Keratinocyte (primary cell): ENCODE data around the gene REX1BD. TPM values are rescaled to one million over a fixed set of nuclear protein-coding genes. Genes with fewer than 3 reads are reported as not detected.

Experiments used
- DNase-seq: peaks from one replicate; pipeline ENCODE4 v3.0.0-alpha.2; 2011; ENCODE audit warnings: low read depth, missing footprints, low spot score
- FAIRE-seq: peaks from 2 replicates; lab custom pipeline; 2011; peaks lifted over from hg19 to GRCh38; lab: Jason Lieb, UNC
- H2AFZ ChIP-seq: 2 replicates; pipeline ENCODE4 v1.6.0; 2012; ENCODE audit warnings: low read length, control low read depth, inconsistent platforms; ENCODE audit not compliant: control insufficient read depth
- H3K27ac ChIP-seq: 2 replicates; pipeline ENCODE4 v1.5.1; 2011; ENCODE audit warnings: low read length; ENCODE audit not compliant: control insufficient read depth, insufficient read depth
- H3K27me3 ChIP-seq: 3 replicates; pipeline ENCODE4 v1.6.0; 2011; ENCODE audit warnings: low read length; ENCODE audit not compliant: control insufficient read depth, insufficient read depth; ENCODE audit errors: extremely low read depth
- H3K36me3 ChIP-seq, 2 experiments: 2 replicates in 1 of 2; 3 replicates in 1 of 2; pipeline ENCODE4 v1.5.1; 2011; ENCODE audit warnings: low read length in 2 of 2, mild to moderate bottlenecking in 1 of 2; ENCODE audit not compliant: control insufficient read depth in 2 of 2, insufficient read depth in 2 of 2; ENCODE audit errors: extremely low read depth in 1 of 2
- H3K4me1 ChIP-seq: 3 replicates; pipeline ENCODE4 v1.5.1; 2011; ENCODE audit warnings: low read length; ENCODE audit not compliant: control insufficient read depth, insufficient read depth; ENCODE audit errors: extremely low read depth
- H3K4me2 ChIP-seq: 3 replicates; pipeline ENCODE4 v1.6.0; 2011; ENCODE audit warnings: low read depth, low read length; ENCODE audit not compliant: control insufficient read depth, insufficient read depth; ENCODE audit errors: extremely low read depth
- H3K4me3 ChIP-seq, 3 experiments: fragments of 200-600 bp in 1 of 3; sonication (generic) in 1 of 3; 2 replicates in 2 of 3; 3 replicates in 1 of 3; pipeline ENCODE4 v1.5.1; 2011 to 2016; ENCODE audit warnings: low read length in 3 of 3, mild to moderate bottlenecking in 3 of 3, control low read depth in 2 of 3, inconsistent platforms in 1 of 3, low read depth in 1 of 3, mixed read lengths in 1 of 3, mixed run types in 1 of 3, moderate library complexity in 1 of 3; ENCODE audit not compliant: control insufficient read depth in 2 of 3, insufficient read depth in 2 of 3; ENCODE audit errors: extremely low read depth in 1 of 3
- H3K79me2 ChIP-seq: 2 replicates; pipeline ENCODE4 v1.6.0; 2012; ENCODE audit warnings: low read length; ENCODE audit not compliant: control insufficient read depth, insufficient read depth
- H3K9ac ChIP-seq: 3 replicates; pipeline ENCODE4 v1.6.0; 2011; ENCODE audit warnings: low read length; ENCODE audit not compliant: control insufficient read depth, insufficient read depth; ENCODE audit errors: extremely low read depth
- H3K9me1 ChIP-seq: 3 replicates; pipeline ENCODE4 v1.6.0; 2011; ENCODE audit warnings: low read length; ENCODE audit not compliant: control insufficient read depth, insufficient read depth; ENCODE audit errors: extremely low read depth
- H3K9me3 ChIP-seq: 2 replicates; pipeline ENCODE4 v1.5.1; 2012; ENCODE audit warnings: low read depth, low read length; ENCODE audit not compliant: control insufficient read depth
- H4K20me1 ChIP-seq: 3 replicates; pipeline ENCODE4 v1.6.0; 2011; ENCODE audit warnings: low read length; ENCODE audit not compliant: control insufficient read depth, insufficient read depth; ENCODE audit errors: extremely low read depth
- CTCF ChIP-seq, 3 experiments: IDR thresholded peaks in 1 of 3; conservative IDR thresholded peaks in 1 of 3; optimal IDR thresholded peaks in 1 of 3; 2 replicates in 2 of 3; 3 replicates in 1 of 3; pipeline versions ENCODE3 to v1.5.1; 2011; ENCODE audit warnings: low read length in 3 of 3, mild to moderate bottlenecking in 3 of 3, moderate library complexity in 2 of 3, control low read depth in 1 of 3, inconsistent platforms in 1 of 3; ENCODE audit not compliant: insufficient read depth in 2 of 3; ENCODE audit errors: extremely low read depth in 1 of 3
- EZH2 ChIP-seq: IDR thresholded peaks from one replicate; pipeline ENCODE4 v1.6.1; 2012; ENCODE audit warnings: inconsistent platforms, mild to moderate bottlenecking, low read length, moderate library complexity
- dilution Hi-C: fragments of 300-500 bp; cut with MboI; formaldehyde crosslinking; loops from one replicate; pipeline ENCODE4 v1.7.0; 2020; ENCODE audit warnings: low sequenced_read_pairs; ENCODE audit not compliant: extremely low pct_ligation_motif_present
- polyA plus RNA-seq, 5 experiments: library from polyadenylated mRNA; depleted of rRNA in 3 of 5; stranded (reverse) in 3 of 5; stranded (forward) in 1 of 5; unstranded in 1 of 5; fragments of >200 nt; gene quantifications; 1 replicate in 1 of 5; 2 replicates in 3 of 5; 3 replicates in 1 of 5; pipeline versions ENCODE4 v1.2.1 to v1.2.3, GENCODE V29; 2011 to 2012; ENCODE audit warnings: missing spikeins in 2 of 5, low read depth in 1 of 5, low replicate concordance in 1 of 5

REX1BD gene
- polyA plus RNA-seq, 1 donor (not counting 4 experiments of a cell fraction or from before 2014, with no cell fraction given) = 31.9 TPM

DNA sequence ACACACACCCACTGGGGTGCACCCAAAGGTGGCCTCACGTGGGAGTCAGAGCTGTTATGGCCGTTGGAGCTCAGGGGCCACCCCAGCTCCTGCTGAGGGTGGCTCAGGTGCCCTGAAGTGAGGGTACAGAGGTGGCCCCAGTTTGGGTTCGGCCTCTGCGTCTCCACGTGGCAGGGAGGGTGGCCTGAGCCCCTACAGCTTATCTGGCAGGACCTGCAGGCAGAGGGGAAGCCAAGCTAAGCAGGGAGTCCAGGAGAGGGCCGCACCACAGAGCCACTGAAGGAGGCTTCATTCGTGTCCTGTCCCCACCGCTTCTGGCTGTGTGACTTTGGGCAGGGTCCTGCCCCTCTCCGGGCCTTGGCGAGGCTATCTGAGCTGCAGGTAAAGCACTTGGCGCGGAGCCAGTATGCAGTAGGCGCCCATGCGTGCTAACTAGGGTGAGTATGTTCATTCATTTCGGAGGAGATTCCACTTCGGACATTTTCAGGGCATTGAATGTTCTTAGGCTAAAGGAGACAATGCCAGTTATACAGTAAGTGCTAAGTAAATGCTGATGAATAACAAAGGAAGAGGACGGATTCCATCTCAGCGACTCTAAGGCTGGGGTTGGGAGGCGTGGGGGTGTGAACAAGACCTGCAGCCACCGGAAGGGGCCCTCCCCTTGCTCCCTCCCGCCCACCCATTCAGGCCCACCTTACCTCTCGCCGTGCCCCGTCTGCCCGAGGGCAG is 4.9 kb downstream of the REX1BD start:
- Histone ChIP-seq H3K4me1 (peaks cover 11% of the 10 kb centered on the region), H3K36me3 (peaks cover 5 to 8% of the 10 kb centered on the region in 2 experiments), H3K79me2 (peaks cover 9% of the 10 kb centered on the region), H3K4me2 (no peak overlapping the region), H2AFZ (no peak overlapping the region), H3K9me1 (no peaks in the 10 kb centered on the region), H3K4me3 (no peak overlapping the region), H4K20me1 (no peaks in the 10 kb centered on the region), H3K9ac (no peak overlapping the region), H3K9me3 (no peaks in the 10 kb centered on the region), H3K27me3 (no peaks in the 10 kb centered on the region), H3K27ac (no peak overlapping the region)
- TF ChIP-seq EZH2 = no peak
- no peak for TF ChIP-seq CTCF (optimal IDR thresholded peaks at IDR 0.05 in 1 of 3, IDR thresholded peaks at IDR 0.05 in 1 of 3, conservative IDR thresholded peaks at IDR 0.05 in 1 of 3; ENCODE audit: extremely low read depth in 1 of 3, insufficient read depth in 2 of 3, low read length in 3 of 3)
- no peak for DNase-seq
- FAIRE-seq = no peak
- dilution Hi-C loops = no loop called here

- H3K79me2 ChIP-seq = peaks cover 9% of the 10 kb centered on the region
Measured at GRCh38 chr19:18594096-18594823, 5.7 kb downstream of the REX1BD start.

More at GRCh38 chr19:18594096-18594823, 5.7 kb downstream of the REX1BD start:
- TF ChIP-seq EZH2 = no peak
- TF ChIP-seq CTCF (optimal IDR thresholded peaks at IDR 0.05 in 1 of 3, IDR thresholded peaks at IDR 0.05 in 1 of 3, conservative IDR thresholded peaks at IDR 0.05 in 1 of 3; ENCODE audit: extremely low read depth in 1 of 3, insufficient read depth in 2 of 3, low read length in 3 of 3) = peak; percentile 47 to 73 (median 73)
- peaks cover 11% of the 10 kb centered on the region for H3K4me1 ChIP-seq
- dilution Hi-C loops = no loop called here
- H3K36me3 ChIP-seq = peaks cover 5 to 8% of the 10 kb centered on the region in 2 experiments
- peak overlapping the region; percentile 20 to 33 (median 29) for H3K4me3 ChIP-seq
- H3K4me2 ChIP-seq = peak overlapping the region; percentile 70
- no peak overlapping the region for H3K9ac ChIP-seq
- H3K27ac ChIP-seq = no peak overlapping the region
- no peaks in the 10 kb centered on the region for H3K27me3 ChIP-seq
- no peak for FAIRE-seq
- no peaks in the 10 kb centered on the region for H3K9me1 ChIP-seq
- DNase-seq = no peak
- H3K9me3 ChIP-seq = no peaks in the 10 kb centered on the region
- H4K20me1 ChIP-seq = no peaks in the 10 kb centered on the region
- H2AFZ ChIP-seq = no peak overlapping the region
